Measurements from ENCODE around the gene TNIP2.

The TNIP2 gene

DNA sequence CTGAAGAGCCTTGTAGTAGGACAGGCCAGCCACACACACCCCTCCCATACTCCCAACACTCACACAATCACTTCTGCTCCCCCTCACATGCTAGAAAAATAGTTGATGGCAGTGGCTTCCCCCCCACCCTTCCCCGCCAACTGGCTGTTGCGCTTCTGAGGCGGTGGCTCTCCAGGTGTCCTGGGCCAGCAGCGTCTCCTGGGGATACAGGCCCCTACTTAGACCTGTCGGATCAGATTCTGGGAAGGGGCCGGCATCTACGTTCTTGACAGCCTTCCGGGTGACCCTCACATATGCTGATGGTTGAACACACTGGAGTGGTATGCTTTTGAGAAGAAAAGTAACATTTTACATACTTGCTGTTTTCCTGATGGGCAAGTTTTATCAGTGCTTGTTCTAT lies 39.9 kb downstream of the TNIP2 start:
- DNase-seq (ENCODE audit: low read depth, low spot score): no peak

DNA sequence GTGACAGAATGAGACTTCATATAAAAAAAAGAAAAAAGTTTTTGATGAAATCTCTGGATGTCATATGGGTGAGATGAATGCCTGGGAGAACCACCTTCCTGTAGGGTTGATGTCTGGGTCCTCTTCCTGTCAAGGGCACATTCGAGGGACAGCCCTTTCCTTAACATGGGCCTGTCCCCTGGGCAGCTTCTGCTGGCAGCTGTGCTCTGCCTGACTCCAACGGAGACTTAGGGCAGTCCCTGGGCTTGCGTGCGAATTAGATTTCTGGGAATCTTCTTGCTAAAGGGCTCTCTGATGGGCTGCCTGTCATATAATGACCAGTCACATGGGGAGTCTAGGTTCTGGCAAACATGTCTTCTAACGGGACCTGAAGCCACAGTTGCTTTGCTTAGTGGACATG lies 40.7 kb downstream of the TNIP2 start:
- no peak for DNase-seq (ENCODE audit: low read depth, low spot score)

- DNase-seq (ENCODE audit: low read depth, low spot score): no peak
These were observed 41.2 kb downstream of the TNIP2 start for GRCh38 chr4:2714918-2715317.

DNA sequence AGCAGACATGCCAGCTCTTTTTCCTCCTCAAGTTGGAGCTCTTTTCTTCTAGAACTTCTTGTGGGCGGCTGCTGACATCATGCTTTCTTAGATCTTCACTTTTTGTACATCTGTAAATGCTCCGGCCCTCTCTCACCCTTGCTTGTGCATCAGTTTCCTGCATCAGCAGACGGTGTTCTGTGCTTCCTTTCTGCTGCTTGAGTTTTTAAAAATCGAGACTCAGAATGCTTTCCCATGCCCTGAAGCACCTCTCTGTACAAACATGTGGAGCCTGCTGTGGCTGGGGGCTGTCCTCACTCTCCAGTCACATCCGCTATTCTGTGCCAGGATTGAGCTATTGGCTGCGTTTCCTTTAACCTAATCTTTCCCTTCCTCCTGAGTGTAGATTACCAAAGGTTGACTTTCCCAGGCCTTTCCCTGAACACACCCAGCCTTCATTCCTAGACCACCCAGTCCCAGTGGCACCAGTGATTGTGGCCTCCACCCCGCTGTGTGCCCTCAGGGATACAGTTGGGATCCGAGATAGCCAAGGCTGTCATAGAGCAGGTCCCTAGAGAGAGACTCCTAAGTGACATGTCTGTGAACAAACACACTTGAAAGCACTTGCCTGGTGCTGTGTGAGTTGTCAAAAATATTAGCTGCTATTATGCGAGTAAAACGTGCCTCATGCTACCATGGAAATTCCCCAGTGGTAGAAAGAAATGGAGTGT lies 41.9 kb downstream of the TNIP2 start:
- peak; percentile 80 for DNase-seq (ENCODE audit: low read depth, low spot score)

- no peak for DNase-seq (ENCODE audit: low read depth, low spot score)
These were observed 42.8 kb downstream of the TNIP2 start for GRCh38 chr4:2713337-2713736.

- DNase-seq (ENCODE audit: low read depth, low spot score): no peak
These were observed 43.8 kb downstream of the TNIP2 start for GRCh38 chr4:2712261-2712842.

DNA sequence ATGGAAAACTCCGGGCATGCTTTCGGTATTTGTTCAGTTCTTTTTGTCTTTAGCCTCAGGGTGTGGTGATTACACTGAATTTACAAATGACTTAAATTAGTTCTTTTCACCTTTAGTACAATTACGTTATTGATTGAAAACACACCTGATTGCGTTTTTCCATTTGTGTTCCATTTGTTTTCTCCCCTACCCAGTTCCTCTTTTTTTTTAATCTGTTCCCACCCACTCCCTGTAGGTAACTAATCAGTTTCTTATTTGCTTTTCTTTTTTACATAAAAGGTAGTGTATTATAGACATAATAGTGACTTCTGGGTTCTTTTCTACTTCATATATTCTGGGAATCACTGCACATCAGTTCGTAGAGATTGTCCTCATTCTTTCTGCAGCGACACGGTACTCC lies 53.4 kb downstream of the TNIP2 start:
- DNase-seq (ENCODE audit: low read depth, low spot score): no peak

DNA sequence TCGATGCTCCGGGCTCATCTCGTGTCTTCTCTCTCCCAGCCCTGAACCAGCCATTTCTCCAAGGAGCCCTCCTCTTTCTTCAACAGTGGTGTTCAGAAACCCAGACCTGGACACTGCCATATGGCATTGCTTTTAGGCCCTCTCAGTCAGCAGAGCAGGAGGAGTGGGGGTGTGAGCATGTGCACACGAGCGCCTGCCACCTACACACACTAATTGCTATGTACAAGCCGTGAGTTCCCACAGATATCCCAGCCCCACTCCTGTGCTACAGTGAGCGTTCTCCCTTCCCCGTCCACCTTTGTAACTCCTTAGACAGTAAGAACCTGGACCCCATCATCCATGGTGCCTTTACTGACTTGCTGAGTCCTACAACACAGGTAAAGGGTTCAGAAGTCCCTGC lies 53.8 kb downstream of the TNIP2 start:
- no peak for DNase-seq (ENCODE audit: low read depth, low spot score)

GRCh38 chr4:2700031-2700430 lies 56.1 kb downstream of the TNIP2 start:
- DNase-seq (ENCODE audit: low read depth, low spot score): no peak

DNA sequence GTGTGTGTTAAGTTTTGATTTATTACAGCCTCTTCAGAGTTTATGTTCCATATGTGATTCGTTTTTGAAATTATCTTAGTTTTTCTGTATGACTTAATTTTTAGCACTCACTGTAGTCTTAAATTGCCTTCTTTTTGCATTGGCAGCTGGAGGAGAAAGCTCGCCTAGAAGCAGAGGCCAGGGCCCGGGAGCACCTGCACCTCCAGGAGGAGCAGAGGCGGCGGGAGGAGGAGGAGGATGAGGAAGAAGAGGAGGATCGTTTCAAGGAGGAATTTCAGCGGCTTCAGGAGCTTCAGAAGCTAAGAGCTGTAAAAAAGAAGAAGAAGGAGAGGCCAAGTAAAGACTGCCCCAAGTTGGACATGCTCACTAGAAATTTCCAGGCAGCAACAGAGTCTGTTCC lies 56.6 kb downstream of the TNIP2 start:
- DNase-seq (ENCODE audit: low read depth, low spot score): no peak

GRCh38 chr4:2698951-2699505 lies 57.1 kb downstream of the TNIP2 start:
- DNase-seq (ENCODE audit: low read depth, low spot score): no peak

DNA sequence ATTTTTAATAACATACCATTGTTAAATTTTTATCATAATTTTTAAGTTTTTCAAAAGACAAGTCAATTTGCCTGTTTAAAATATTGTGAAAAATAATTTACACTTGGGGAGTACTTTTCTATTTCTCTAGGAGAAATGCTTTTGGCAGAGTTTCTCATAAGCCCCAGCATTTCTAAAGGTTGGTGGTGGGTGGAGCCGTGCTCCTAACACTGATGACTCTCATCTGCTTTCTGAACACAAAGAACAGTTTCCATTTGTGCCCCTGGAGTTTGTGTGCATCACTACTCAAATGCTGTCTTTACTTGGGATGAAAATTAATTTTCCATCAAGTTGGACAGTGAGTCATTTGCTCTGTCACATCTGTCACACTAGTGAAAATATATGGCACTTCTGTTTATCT lies 57.6 kb downstream of the TNIP2 start:
- DNase-seq (ENCODE audit: low read depth, low spot score): no peak

DNA sequence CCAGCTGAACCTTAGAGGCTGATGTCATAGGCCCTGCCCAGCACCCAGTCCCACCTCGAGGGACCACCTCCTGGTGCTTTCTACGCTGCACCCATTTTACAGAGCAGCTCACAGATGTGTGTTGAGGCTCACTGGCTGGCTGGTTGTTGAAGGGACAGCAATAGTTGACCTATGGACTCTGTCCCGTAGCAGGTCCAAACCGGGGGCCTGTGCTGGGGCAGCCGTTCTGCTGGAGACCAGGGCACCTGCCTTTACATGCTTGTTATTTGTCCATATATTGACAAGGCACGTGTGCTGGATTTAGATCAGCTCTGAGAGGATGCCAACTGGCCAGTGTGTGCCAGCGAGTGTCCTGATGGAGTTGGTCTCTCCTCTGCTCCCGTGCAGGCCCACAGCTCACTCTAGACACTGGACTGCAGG lies 58.1 kb downstream of the TNIP2 start:
- no peak for DNase-seq (ENCODE audit: low read depth, low spot score)

DNA sequence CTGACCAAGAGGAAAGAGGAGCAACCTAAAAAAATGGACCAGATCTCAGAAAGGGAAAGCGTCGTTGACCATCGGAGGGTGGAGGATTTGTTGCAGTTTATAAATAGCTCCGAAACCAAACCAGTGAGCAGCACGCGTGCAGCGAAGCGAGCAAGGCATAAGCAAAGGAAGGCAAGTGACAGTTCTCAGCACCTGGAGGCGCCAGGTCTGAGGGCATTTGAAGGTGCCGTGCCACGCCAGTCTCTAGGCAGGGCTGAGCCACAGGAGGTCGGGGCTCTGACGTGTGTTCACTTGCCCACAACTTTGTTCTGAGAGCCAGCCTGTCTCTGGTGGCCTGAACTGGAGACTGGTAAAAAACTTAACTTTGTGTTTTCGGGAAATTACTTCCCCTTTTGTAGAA lies 59.7 kb downstream of the TNIP2 start:
- no peak for DNase-seq (ENCODE audit: low read depth, low spot score)

GRCh38 chr4:2695346-2696060 lies 60.6 kb downstream of the TNIP2 start:
- DNase-seq (ENCODE audit: low read depth, low spot score): no peak

- DNase-seq (ENCODE audit: low read depth, low spot score): peak; percentile 74
These were observed 61.4 kb downstream of the TNIP2 start for GRCh38 chr4:2694691-2695090.

DNA sequence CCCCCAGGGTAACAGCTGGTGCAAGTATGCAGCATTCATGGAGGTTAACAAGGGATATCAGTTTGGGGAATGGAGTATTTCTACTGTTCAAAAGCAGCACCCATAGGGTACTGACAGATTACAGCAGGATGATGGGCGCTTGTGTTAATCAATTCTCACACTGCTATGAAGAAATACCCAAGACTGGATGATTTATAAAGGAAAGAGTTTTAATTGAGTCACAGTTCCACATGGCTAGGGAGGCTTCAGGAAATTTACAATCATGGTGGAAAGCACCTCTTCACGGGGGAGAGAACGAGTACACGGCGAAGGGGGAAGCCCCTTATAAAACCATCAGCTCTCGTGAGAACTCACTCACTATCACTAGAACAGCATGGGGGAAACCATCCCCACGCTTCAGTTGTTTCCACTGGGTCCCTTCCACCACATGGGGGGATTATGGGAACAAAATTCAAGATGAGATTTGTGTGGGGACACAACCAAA lies 64.1 kb downstream of the TNIP2 start:
- no peak for DNase-seq (ENCODE audit: low read depth, low spot score)

Data from smooth muscle cell of the brain vasculature (primary cell).